HepG2 (cell line): ENCODE results near the gene SCART1. TPM values are rescaled to one million over a fixed set of nuclear protein-coding genes. Genes with fewer than 3 reads are reported as not detected.

ENCODE experiments used
- ADNP ChIP-seq: sonication (generic); formaldehyde crosslinking; IDR thresholded peaks from 2 replicates; pipeline ENCODE4 v1.4.0; 2020; ENCODE audit warnings: missing genetic modification reagents
- KAT8 ChIP-seq: IDR thresholded peaks from 2 replicates; pipeline ENCODE4 v1.6.1; 2016; ENCODE audit warnings: missing genetic modification reagents, missing compliant biosample characterization
- PHF5A ChIP-seq: IDR thresholded peaks from one replicate; pipeline ENCODE4 v1.6.1; 2018; ENCODE audit warnings: low read depth, missing genetic modification reagents; ENCODE audit not compliant: unreplicated experiment
- RXRB ChIP-seq: IDR thresholded peaks from 2 replicates; pipeline ENCODE4 v1.6.1; 2016; ENCODE audit warnings: borderline replicate concordance, missing genetic modification reagents, missing compliant biosample characterization
- ZBTB20 ChIP-seq: sonication (generic); formaldehyde crosslinking; IDR thresholded peaks from 2 replicates; pipeline ENCODE4 v1.8.1; 2023; ENCODE audit warnings: missing genetic modification reagents, low read depth, mild to moderate bottlenecking, borderline replicate concordance
- ZNF296 ChIP-seq: sonication (generic); formaldehyde crosslinking; conservative IDR thresholded peaks from 2 replicates; pipeline ENCODE4 v1.5.0; 2020; ENCODE audit warnings: mild to moderate bottlenecking, missing genetic modification reagents
- ZNF589 ChIP-seq: sonication (generic); formaldehyde crosslinking; conservative IDR thresholded peaks from 2 replicates; pipeline ENCODE4 v1.8.0; 2022; ENCODE audit warnings: mild to moderate bottlenecking, moderate library complexity, missing genetic modification reagents
- polyA plus RNA-seq, 8 experiments: library from polyadenylated mRNA; depleted of rRNA in 3 of 8; stranded (reverse) in 7 of 8; unstranded in 1 of 8; fragments of >200 nt; fragmentation: Illumina TruSeq in 4 of 8; extraction: Trizol in 4 of 8; gene quantifications; 2 replicates each; pipeline versions ENCODE4 v1.2.1 to v1.2.3, GENCODE V29; 2011 to 2016; ENCODE audit warnings: low read depth in 4 of 8, missing spikeins in 1 of 8, mixed read lengths in 1 of 8; ENCODE audit not compliant: insufficient read depth in 1 of 8
- total RNA-seq, 5 experiments: library from RNA; depleted of rRNA; stranded (reverse); fragments of >200 nt; fragmentation: Illumina TruSeq; extraction: Trizol; gene quantifications; 2 replicates each; pipeline ENCODE4 v1.2.3, GENCODE V29; 2016; ENCODE audit warnings: low read depth in 1 of 5
- TF ChIP-seq, protein P1 (sequence below): sonication (generic); formaldehyde crosslinking; IDR thresholded peaks from 2 replicates; pipeline ENCODE4 v1.8.1; 2023; ENCODE audit warnings: missing genetic modification reagents, inconsistent platforms, borderline replicate concordance
- TF ChIP-seq, protein P2 (sequence below): sonication (generic); formaldehyde crosslinking; IDR thresholded peaks from 2 replicates; pipeline ENCODE4 v1.4.0; 2020; ENCODE audit warnings: missing genetic modification reagents

Gene SCART1
- total and polyA plus RNA-seq, 2 of the 13 experiments (the other 11 are each of a cell fraction or from before 2014, with no cell fraction given): 0.46 to 1.1 TPM

DNA sequence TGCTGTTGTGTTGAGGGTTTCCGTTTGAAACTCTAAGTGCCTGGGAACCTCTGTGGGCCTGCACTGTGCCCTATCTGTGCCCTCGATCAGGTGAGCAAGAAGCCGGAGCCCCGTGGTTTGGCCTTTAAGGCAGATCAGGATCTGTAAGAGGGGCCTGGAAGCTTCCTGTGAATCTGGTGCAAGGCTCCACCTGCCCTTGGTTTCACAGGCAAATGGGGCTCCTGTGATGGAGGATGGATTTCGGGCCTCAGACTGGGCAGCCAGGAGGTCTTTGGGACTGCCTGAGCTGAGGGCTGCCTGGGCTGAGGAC lies 21.6 kb downstream of the SCART1 start (continued):
- TF ChIP-seq, protein P1, sequence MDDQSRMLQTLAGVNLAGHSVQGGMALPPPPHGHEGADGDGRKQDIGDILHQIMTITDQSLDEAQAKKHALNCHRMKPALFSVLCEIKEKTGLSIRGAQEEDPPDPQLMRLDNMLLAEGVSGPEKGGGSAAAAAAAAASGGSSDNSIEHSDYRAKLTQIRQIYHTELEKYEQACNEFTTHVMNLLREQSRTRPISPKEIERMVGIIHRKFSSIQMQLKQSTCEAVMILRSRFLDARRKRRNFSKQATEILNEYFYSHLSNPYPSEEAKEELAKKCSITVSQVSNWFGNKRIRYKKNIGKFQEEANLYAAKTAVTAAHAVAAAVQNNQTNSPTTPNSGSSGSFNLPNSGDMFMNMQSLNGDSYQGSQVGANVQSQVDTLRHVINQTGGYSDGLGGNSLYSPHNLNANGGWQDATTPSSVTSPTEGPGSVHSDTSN (CRISPR knock-in tag): no peak
- TF ChIP-seq PHF5A: no peak
- TF ChIP-seq ZNF589 (CRISPR knock-in tag): no peak
- TF ChIP-seq RXRB (CRISPR knock-in tag): no peak
- TF ChIP-seq, protein P2, sequence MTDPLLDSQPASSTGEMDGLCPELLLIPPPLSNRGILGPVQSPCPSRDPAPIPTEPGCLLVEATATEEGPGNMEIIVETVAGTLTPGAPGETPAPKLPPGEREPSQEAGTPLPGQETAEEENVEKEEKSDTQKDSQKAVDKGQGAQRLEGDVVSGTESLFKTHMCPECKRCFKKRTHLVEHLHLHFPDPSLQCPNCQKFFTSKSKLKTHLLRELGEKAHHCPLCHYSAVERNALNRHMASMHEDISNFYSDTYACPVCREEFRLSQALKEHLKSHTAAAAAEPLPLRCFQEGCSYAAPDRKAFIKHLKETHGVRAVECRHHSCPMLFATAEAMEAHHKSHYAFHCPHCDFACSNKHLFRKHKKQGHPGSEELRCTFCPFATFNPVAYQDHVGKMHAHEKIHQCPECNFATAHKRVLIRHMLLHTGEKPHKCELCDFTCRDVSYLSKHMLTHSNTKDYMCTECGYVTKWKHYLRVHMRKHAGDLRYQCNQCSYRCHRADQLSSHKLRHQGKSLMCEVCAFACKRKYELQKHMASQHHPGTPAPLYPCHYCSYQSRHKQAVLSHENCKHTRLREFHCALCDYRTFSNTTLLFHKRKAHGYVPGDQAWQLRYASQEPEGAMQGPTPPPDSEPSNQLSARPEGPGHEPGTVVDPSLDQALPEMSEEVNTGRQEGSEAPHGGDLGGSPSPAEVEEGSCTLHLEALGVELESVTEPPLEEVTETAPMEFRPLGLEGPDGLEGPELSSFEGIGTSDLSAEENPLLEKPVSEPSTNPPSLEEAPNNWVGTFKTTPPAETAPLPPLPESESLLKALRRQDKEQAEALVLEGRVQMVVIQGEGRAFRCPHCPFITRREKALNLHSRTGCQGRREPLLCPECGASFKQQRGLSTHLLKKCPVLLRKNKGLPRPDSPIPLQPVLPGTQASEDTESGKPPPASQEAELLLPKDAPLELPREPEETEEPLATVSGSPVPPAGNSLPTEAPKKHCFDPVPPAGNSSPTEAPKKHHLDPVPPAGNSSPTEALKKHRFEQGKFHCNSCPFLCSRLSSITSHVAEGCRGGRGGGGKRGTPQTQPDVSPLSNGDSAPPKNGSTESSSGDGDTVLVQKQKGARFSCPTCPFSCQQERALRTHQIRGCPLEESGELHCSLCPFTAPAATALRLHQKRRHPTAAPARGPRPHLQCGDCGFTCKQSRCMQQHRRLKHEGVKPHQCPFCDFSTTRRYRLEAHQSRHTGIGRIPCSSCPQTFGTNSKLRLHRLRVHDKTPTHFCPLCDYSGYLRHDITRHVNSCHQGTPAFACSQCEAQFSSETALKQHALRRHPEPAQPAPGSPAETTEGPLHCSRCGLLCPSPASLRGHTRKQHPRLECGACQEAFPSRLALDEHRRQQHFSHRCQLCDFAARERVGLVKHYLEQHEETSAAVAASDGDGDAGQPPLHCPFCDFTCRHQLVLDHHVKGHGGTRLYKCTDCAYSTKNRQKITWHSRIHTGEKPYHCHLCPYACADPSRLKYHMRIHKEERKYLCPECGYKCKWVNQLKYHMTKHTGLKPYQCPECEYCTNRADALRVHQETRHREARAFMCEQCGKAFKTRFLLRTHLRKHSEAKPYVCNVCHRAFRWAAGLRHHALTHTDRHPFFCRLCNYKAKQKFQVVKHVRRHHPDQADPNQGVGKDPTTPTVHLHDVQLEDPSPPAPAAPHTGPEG: no peak
- no peak for TF ChIP-seq KAT8 (CRISPR knock-in tag)
- no peak for TF ChIP-seq ZBTB20 (CRISPR knock-in tag)
- TF ChIP-seq ZNF296: no peak
- TF ChIP-seq ADNP: no peak
